DMS79 (cell line): Measurements from ENCODE around the gene SLC25A34.
"Not testable (repeated sequence)": the region's sequence is repeated elsewhere in the genome, so short reads cannot be mapped to it uniquely, and the experiment has no call there.

Source experiments
- DNase-seq: peaks from one replicate; lab custom pipeline; 2025; lab: John Stamatoyannopoulos, UW

The SLC25A34 gene

DNA sequence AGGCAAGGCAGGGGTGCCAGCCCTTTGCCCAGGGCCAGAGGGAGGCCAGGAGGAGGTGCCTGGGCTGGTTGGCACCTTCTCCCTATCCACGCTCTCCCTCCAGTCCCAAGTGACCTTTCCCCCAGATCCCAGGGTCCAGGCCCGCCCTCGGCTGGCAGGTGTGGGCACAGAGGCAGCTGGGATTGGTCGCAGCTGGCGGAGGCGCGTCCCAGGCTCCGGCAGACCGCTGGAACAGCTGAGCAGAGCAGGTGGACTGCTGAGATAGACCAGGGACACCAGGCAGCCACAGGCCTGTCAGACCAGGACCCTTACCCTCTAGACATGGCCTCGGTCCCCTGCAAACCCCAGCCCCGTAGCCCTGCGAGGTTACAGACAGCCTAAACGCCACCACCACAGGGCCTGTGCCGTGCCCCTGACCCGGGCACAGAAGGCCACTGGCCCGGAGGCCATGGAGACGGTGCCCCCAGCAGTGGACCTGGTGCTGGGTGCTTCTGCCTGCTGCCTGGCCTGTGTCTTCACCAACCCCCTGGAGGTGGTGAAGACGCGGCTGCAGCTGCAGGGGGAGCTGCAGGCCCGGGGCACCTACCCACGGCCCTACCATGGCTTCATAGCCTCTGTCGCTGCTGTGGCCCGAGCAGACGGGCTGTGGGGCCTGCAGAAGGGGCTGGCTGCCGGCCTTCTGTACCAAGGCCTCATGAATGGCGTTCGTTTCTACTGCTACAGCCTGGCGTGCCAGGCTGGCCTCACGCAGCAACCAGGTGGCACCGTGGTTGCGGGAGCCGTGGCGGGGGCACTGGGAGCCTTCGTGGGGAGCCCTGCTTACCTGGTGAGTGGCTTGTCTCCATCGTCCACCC lies at the start of gene SLC25A34:
Gene SLC25A34, plus strand, starts transcription at position 221 of the 854 bp plus-strand sequence. Its CDS starts 228 bp downstream, at position 449.
- peak; percentile 78 for DNase-seq

DNA sequence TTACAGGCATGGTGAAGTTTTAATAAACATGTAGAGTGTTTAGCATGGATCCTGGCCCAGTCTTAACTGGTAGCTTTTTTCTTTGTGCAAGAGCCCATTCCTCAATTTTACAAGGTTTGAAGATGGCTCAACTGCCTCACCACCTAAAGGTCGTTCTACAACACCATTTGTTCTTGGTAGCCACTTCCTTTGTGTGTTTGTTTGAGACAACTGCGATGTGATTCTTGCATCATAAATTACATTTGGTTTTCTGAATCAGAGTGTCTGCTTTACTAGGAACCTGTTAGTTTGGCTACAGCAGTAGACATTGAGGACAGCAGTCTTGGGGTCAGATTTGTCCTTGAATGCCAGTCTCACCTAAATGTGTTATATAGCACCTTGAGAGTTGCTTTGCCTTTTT lies 48.6 kb upstream of the SLC25A34 start:
- DNase-seq, result no peak

DNA sequence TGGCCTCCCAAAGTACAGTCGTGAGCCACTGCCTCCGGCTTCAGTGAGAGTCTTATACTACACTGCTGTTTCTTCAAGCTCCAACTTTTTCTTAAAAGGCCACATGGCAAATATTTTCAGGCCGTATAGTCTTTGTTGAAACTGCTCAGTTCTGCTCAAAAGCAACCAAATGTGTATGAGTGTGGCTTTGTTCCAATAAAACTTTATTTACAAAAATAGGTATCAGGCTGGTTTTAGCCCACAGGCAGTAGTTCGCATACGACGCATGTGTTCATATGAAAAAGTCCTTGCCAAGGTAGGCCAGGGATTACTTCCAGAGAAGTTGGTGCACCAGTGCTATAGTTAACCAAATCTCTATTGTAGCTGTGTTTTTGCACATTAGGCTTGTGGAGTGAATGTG lies 45.7 kb upstream of the SLC25A34 start:
- no peak for DNase-seq

DNA sequence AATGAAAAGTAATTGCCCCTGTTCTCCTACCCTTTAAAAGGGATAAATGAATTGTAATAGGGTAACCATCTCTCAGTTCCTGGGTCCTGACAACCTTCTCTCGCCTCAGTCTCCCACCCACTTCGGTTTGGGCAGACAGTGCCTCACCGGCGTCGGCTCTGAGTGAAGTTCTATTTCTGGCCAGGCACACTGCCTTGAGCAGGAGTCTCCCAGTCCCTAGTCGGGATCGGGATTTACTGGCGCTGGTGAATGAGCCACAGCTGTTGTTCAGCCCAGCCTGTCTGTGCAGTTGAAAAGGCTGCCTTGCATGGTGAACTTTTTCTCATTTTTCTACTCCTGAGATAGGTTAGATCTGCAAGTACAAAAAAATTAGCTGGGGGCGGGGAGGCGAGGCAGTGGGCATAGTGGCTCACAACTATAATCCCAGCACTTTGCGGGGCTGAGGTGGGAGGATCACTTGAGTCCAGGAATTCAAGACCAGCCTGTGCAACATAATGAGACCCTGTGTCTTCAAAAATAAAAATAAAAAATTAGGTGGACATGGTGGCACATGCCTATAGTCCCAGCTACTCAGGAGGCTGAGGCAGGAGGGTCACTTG lies 44.5 kb upstream of the SLC25A34 start:
- DNase-seq, result no peak

DNA sequence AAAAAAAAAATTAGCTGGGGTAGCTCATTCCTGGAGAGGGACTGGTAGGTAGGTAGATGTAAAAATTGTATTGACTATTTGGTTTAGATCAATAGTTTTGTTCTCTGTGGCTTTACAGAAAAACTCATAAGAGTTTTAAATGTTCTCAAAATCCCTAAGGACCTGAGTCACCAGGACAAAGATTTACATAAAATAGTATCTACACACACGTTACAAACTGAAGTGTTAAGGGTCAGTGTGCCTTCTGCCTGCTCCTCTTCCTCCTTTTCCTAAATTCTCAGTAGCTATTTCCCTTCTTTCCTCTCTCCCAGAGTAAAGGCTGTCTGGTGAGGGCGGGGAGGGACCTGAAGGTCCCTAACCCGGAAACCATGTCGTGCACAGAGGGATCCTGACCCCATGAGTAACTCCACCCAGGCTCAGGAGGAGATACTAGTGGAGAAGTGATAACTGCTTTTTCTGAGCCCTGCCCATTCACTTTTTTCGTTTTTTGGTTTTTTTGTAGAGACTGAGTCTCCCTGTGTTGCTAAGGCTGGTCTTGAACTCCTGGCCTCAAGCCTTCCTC lies 43.9 kb upstream of the SLC25A34 start:
- DNase-seq, result no peak

DNA sequence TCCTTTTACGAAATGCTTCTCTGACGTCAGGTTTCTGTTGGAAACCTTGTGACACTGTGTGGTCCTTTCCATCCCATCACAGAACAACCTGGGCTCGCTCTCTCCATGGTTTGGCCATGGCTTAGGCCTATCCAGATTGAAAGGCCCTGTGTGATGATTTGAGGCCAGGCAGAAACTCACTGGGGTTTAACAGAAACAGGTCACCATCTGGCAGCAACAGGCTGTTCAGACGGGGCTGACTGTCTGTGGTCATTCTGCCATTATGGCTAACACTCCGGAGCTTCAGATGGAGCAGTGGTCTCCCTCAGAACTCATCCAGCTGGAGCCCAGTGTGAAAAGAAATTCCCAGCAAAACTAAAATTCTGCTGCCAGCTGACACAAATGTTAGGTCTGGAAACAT lies 42.7 kb upstream of the SLC25A34 start:
- no peak for DNase-seq

DNA sequence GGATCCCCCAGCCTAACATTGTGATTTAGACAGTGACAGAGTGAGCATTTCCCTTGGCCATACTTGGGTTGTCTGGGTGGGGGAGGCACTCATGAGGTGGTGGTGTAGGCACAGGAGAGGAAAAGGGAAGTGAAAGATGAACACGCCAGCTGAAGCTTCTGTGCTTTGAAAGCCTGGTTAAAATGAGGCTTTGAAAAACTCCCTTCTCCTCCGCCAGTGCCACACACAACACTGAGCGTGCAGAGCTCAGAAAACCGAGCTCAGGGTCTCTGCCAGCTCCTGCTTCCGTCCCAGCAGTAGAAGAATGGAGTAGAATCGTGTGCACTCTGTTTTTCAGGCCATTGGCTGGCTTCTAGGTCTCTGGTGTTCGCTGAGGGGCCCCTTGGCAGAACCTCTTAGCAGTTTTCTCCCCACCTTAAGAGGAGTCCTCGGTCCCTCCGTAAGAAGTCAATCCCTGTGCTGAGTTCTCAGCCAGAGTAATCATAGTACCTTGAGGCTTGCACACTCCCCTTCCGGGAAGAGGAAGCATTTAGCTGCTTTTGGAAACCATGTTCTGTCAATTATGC lies 39.0 kb upstream of the SLC25A34 start:
- no peak for DNase-seq

DNA sequence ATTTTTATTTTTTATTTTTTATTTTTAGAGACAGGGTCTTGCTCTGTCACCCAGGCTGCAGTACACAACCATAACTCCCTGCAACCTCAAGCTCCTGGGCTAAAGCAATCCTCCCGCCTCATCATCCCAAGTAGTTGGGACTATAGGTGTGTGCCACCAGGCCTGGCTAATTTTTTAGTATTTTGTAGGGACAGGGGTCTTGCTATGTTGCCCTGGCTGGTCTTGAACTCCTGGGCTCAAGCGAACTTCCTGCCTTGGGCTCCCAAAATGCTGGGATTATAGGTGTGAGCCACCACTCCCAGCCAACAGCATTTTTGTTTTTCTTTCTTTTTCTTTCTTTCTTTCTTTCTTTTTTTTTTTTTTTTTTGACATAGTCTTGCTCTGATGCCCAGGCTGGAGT lies 37.9 kb upstream of the SLC25A34 start:
- DNase-seq, result no peak

DNA sequence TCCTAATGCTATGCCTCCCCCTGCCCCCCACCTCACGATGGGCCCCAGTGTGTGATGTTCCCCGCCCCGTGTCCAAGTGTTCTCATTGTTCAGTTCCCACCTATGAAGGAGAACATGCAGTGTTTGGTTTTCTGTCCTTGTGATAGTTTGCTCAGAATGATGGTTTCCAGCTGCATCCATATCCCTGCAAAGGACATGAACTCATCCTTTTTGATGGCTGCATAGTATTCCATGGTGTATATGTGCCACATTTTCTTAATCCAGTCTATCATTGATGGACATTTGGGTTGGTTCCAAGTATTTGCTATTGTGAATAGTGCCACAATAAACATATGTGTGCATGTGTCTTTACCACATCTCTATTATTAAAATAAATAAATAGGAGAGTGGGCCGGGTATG lies 36.7 kb upstream of the SLC25A34 start:
- DNase-seq, result not testable (repeated sequence)

DNA sequence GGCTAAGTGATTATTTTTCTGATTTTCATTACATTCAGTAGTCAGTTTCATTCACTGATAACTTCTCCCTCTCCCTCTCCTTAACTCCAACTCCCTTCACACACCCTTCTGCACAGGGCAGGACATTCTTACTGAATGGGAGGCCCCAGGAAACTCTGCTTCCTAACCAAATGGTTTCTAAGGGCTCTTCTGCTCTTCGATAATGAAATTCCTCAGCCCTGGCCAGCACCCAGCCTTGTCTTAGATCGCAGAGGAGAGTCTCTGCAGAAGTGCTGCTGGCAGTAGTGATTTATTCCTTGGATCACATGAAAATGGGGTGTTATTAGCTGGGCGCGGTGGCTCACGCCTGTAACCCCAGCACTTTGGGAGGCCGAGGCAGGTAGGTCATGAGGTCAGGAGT lies 35.5 kb upstream of the SLC25A34 start:
- DNase-seq, result no peak

DNA sequence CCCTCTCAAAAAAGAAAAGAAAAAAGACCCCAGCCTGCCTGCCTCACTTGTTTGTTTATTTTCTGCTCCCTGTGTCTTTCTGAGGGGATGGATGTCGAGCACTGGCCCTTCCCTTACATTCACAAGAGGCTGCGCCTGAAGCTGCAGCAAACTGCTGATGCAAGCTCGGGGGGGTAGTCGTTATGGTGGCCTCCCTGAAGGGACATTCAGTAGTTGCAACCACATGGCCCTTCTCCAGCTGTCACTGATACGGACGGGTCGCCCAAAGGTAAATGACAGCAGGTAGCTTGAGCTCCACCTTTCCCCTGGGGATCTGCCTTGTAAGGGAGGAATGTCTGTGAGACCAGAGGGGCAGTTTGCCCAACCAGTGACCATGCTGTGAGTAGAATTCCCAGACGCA lies 34.3 kb upstream of the SLC25A34 start:
- no peak for DNase-seq

DNA sequence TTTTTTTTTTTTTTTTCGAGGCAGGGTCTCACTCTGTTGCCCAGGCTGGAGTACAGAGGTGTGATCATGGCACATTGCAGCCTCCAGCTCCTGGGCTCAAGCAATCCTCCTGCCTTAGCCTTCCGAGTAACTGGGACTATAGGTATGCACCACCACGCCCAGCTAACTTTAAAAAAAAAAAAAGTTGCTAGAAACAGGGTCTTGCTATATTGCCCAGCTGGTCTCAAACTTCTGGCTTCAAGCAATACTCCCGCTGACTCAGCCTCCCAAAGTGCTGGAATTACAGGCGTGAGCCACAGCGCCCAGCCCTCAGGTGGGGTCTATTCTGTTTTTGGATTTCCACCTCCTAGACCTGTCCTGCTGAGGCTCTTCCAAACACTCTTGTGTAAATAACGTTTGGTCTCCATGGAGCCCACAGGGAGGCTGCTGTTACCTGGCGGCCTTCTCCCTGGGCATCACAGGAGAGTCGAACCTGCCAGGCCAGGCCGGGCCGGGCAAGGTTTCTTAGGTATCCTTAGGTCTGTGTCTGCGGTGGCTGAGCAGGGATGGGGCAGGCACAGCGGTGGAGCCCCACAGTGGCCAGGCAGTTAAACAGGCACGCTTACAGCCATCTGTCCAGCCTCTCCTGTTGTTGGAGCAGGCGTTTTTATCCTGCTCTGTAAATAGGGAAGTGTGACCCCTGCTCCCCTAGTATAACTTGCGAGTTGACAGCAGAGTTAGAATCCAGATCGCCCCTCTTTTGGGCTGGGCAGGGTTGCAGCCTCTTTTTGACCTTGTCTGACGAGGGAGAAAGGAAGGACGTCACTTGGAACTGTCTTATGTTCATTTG lies 33.1 kb upstream of the SLC25A34 start:
- DNase-seq, result no peak

DNA sequence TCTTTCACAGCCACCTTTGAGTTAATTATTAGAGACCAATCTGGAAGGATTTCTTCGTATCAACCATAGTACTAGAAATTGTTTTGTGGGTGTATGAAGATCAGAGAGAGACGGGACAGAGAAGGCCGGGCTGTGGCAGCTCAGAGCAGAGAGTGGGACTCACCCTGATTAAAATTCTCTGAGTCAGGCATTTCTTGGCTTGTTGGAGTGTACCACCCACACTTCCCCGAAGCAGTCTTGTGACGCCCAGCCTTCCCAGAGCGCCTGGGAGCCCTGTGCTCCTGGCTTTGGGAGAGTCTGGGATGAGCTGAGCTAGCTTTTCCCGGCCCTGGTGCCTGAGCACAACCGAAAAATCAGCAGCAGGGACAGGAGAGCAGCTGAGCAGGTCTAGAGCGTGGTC lies 32.5 kb upstream of the SLC25A34 start:
- DNase-seq, result no peak

DNA sequence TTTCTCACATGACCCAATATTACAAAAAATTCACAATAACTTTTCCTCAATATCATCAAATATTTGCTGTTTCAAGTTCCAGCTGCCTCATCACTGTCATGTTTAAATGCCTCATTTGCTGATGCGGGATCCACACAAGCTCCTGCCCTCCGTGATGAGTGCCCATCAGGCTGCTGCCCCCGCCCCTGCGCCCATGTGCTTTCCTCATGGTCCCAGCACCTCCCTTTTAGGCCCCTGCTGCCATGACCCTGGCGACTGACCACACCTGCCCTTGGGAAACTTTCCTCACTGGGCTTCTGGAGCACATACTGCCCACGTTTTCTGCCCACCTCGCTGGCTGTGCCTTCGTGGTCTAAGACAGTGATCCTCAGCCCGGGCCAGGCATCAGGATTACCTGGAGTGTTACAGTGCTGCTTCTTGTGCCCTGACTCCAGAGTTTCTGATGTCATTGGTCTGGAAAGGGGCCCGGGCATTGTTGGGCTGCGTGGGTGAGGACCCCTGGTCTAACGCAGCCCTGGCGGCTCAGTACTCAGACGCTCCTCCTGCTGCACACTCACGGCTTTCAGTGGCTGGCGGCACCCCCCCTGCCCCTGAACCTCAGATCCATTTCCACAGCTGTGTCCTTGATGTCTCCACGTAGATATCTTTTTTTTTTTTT lies 31.4 kb upstream of the SLC25A34 start:
- no peak for DNase-seq

DNA sequence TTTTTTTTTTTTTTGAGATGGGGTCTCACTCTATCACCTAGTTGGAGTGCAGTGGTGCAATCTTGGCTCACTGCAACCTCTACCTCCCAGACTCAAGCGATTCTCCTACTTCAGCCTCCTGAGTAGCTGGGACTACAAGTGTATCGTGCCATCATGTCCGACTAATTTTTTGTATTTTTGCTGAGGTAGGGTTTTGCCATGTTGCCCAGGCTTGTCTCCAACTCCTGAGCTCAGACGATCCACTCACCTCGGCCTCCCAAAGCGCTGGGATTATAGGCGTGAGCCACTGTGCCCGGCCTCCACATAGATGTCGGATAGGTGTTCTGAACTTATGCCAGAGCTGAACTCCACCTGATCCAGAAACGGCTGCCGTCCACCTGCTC lies 30.9 kb upstream of the SLC25A34 start:
- no peak for DNase-seq

DNA sequence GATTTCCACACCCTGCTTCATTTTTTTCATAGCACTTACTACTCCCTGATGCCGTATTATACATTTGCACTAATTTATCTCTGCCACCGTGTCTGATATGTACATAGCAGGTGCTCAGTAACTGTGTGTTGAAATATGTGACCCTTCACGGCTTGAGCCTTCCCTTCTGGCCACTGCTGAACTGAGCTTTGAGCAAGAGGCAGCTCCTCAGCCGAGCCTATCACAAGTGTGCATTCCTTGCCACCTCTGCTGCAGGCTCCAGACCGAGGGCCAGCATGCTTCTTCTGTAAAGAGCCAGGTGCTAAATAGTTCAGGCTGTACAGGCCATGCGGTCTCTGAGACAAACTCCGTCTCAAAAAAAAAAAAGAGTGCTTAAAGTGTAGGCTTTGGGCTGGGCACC lies 29.3 kb upstream of the SLC25A34 start:
- DNase-seq, result no peak

DNA sequence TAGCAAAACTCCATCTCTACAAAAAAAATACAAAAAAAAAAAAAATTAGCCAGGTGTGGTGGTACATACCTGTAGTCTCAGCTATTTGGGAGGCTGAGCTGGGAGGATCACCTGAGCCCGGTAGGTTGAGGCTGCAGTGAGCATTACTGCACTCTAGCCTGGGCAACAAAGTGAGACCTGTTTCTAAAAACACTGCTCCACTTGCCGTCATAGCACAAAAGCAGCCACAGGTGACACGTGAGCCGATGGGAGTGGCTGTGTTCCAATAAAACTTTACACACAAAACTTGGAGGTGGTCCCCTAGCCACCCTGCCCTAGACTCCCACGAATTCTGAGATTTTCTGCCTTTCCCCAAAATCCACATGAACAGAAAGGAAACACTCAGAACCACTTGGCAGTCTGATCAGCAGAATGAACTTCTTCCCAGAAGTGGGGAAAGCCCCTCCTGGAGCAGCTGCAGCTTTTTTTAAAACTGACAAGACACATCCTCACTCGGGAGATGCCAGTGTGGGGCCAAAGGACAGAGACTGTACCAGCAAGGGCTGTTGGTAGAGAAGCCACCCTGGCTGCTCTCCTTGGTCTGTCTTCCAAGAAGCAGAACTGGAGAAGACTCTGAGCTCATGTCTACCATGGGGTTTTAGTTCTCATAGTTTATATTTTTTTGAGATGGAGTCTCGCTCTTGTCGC lies 28.7 kb upstream of the SLC25A34 start:
- DNase-seq, result no peak

DNA sequence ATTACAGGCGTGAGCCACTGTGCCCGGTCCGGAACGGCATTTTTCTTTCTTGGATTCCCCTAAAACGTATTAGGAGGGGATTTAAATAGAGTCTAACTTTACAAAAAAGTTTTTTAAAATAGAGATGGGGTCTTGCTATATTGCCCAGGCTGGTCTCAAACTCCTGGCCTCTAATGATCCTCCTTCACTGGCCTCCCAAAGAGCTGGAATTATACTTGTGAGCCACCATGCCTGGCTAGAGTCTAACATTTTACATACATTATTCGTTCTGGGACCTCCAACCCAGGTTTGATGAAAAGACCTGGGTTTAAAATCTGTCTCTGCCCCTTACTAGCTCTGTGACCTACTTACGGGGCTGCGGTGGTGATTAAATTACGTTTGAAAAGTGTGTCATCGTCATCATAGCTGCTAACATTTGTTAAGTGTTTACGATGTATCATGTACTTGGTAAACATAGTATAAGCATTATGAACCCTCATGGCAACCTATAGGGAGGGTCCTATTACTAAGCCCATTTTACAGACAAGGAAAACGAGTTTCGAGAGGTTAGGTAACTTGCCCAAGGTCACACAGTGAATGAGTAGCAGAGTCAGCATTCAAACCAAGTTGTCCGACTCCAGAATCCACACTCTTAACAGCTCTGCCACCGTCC lies 27.4 kb upstream of the SLC25A34 start:
- DNase-seq, result no peak

DNA sequence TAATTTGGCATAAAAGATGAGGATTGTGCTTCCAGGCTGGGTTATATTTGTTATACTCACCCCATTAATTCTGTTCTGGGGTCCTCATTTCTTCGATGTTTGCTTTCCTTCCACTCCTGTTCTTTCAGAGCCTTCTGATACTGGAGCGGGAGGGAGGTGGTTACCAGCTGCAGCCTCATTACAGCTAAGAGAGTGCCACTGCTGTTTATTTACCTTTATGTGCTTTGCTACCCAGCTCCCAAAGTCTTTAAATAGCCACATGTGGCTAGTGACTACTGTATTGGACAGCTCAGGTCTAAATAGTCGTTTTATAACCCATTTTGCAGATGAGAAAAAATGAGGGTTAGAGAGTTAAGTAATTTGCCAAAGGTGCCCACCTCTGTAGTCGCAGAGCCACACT lies 26.8 kb upstream of the SLC25A34 start:
- DNase-seq, result no peak

DNA sequence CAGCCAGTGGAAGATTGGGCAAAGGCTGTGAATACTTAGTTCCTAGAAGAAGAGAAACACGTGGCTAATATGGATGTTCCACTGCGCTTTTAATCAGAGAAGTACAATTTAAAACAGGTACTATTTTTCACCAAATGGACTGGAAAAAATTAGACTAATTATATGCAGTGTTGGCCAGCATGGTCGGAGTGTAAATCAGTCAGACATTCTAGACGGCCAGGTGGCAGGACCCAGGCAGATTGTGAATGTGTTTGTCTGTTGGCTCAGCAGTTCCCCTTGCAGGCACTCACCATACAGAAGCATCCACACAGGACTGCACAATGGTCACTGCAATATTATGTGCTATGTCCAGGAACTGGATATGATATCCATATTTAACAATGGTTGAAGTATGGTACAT lies 23.9 kb upstream of the SLC25A34 start:
- no peak for DNase-seq
